Esophagus mucosa (tissue), 1 donor: ENCODE results near the gene RPS21. TPM values are rescaled to one million over a fixed set of nuclear protein-coding genes. Genes with fewer than 3 reads are reported as not detected.

Experiments
- ATAC-seq: fragments of 200-7000 bp; cut with Tn5 transposase; one replicate; pipeline ENCODE4 v1.9.1; 2020
- total RNA-seq: library from RNA; stranded (reverse); gene quantifications from one replicate; pipeline ENCODE4 v1.2.4, GENCODE V29; 2023
- donor health status: DM: yes; HTN: yes; CAD: no.

RPS21 gene
- total RNA-seq, 1 donor from 2014 or later: 1,745 TPM

DNA sequence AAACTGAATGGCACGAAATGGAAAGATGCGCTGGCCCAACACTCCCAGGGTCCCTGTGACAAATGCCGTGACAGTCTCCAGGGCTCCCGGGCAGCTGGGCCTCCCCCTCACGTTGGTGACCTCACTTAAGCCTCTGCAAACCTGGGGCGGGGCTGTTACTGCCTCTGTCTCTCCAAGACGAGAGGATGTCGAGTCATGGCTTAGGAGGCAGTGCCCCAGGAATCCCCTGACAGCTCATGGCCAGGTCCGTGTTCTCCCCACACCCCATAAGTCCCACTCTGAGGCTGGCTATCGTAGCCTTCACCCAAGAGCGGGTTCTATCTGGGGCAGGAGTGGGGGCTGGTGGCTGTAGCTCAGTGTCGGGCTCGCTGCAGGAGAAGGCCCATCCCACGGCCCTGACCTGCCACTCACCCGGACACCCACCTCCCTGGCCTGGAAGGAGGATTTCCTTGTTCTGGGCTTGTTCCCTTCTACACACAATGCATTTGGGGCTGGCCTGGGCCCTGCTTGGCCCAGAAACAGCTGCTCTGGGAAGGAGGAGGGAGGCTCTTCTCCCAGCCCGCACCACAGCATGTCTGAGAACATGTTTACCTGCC is 5.6 kb upstream of the RPS21 start:
- ATAC-seq: peak; percentile 60

DNA sequence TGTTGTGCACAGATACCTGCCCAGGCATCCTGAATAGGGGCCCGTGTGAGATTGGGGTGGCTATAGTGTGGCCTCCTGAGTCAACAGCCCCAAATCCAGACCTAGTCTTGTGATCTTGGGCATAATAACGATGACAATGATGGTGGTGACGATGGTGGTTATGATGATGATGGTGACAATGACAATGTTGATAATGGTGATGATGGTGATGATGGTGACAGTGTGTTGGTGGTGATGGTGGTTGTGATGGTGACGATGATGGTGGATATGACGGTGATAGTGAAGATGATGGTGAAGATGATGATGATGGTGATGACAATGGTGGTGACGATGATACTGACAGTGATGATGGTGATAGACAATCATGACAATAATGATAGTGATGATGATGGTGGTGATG is 5.1 kb upstream of the RPS21 start:
- no peak for ATAC-seq

DNA sequence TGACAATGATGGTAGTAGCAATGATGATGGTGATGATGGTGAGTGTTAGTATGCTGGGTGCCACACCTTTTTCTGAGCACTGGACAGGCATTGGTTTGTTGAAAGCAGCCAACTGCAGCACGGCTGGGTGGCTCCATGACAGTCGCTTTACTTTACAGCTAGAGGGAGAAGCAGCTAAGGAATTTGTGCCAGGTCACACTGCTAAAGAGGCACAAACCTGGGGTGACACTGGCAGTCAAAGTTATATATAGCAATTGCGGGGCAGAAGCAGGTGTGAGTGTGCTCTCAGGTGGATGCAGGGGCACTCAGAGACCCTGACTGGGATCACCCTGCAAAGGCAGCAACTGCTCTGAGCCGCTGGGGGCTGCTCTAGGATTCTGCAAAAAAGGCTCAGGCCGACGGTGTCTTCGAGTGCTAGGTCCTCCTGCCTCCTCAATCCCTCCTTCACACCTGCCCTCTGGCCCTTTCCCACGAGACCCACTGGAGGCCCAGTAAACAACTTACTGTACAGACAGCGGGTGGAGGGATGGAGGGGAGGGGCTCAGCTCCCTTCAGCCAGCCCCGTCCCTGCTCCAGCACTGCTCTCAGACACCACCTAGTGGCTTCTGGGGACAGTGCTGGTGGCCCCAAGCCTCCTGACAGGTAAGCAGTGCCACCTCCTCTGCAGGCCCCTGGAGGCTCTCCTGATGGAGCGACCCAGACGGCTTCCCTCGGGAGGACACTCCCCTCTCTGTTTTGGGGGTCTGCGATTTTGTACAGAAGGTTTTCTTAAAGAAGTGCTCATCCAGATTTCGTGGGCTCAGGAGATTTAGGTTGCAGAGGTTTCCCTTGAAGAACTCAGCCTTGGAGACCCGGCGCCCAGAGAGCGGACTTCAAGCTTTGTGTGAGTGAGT is 4.4 kb upstream of the RPS21 start:
- peak; percentile 45 for ATAC-seq

GRCh38 chr20:62387219-62387913 is 463 bp downstream of the RPS21 start:
- no peak for ATAC-seq

DNA sequence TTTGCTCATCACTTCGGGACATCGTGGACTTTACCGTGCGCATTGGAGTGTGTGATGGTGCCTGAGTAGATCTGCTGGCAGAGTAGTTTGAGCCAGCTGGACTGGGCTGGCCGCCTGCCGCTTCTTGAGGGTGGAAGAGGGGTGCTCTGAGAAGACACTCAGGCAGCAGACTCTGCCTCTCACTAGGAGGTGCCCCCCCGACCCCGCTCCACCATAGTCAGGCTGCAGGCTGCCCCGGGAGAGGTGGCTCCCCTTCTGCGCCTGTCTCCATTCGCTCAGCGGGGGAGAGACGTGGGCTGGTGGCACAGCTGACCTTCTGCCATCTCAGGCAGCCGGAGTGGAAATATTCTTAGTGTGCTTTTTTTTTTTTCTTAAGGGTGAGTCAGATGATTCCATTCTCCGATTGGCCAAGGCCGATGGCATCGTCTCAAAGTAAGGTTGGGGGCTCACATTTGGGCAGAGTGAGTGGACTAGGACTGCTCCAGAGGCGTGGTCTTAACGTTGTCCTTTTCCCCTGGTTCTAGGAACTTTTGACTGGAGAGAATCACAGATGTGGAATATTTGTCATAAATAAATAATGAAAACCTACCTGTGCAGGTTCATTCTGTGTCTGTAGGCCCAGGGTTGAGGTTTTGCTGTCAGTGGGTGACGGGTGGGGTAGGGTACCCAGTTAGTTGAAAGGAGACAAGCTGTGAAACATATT is 1.2 kb downstream of the RPS21 start:
- no peak for ATAC-seq

GRCh38 chr20:62388839-62389600 is 2.1 kb downstream of the RPS21 start:
- no peak for ATAC-seq

DNA sequence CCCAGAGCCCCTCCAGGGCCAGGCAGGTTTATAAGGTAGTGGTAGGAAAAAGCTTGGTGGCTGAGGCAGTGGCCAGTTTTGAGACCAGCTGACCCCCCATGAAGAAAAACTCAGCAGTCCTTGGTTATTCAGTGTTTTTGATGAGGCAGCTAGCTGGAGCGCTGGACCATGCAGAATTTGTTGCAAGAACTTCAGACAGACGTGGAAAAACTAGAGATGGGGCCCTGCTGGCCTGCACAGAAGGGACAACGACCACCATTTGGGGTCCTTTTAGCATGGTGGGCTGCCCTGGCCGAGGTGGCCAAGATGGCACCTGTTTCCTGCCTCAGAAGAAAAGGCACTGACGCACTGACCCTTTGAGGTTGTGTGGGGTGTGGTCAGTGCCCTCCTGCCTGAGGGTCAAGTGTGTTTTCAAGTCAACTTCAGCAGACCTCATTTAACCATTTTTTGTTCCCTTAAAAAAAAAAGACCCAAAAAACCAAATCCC is 2.7 kb downstream of the RPS21 start:
- no peak for ATAC-seq

DNA sequence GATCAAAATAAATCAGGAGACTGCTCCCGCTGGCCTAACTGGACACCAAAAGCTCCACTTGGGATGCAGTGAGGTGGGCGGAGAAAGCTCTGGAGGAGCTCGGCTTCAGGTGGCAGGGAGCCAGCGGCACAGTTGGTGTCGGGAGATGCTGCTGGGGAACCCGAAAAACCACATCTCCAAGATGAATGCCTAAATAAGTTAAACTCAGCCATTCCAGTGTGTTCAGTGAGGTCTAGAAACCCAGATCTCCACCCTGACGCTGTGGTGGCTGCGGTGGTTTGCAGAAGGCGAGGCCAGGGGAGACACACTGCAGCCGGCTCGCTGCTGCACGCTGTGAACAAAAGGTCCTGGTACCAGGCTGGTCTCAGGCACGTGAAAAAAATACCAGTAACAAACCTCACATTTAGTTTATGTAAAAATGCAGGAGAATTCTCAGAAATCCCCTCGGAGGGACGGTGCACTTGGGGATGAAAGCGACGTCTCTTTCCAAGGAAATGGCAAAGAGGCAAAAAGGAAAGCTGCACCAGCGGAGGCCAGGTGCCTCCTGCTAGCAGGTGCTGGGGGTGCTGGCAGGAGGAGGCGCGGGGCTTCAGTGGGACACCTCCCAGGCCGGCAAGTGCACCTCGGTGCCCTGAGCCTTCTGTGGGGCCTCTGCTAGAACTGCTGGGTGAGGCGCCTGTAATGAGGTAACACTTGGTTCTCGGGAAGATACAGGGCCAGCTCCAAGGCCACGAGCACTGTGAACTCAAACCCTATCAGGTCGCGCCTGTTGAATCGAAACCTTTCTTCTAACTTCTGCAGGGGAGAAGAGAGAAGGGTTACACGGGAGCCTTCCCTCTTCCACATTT is 3.6 kb downstream of the RPS21 start:
- no peak for ATAC-seq

GRCh38 chr20:62391165-62392076 is 4.5 kb downstream of the RPS21 start:
- no peak for ATAC-seq

DNA sequence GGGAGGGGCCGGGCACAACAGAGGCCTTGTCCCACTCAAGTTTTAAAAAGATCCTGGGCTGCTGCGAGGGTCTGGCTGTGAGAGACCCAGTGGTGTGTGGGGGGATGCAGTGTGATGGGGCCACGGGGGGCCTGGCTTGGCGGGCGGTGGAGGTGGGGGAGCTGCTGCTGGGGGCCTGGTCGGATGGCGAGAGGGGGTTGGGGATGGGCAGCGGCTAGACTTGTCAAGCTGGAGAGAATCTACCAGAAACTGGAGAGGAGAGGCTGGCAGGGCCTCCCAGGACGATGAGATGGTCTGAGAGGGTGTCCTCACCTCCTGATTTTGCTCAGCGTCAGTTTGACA is 5.1 kb downstream of the RPS21 start:
- no peak for ATAC-seq

DNA sequence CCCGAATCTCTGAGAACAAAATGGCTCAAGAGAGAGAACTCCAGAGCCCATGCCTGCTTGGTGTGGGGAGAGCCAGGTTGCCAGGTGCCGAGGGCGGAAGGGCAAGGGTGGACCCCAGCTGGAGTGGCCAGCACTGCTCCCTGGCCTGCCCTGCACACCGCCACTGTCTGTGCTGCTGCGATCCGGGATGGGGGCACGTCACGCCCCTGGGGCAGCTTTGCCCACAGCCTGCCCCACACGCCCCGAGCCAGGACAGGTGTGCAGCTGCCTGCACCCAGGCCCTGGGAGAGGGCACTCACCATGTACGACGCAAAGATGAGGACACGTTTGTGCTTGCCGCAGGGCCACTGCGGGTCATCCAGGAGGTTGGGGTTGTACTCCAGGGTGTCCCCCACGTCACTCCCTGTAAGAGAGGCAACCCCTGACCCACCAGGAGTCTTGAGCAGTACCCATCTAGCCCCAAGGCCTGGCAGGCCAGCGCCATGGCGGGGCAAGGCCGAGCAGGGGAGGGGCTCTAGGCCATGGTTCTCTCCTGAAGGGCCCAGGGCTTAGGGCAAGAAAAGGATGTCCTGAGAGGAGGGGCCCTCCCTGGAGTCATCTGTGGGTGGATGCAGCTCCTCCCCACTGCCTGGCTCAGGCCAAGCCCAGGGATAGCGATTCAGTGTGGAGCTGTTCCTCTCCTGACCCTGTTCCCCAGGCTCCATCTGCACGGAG is 5.9 kb downstream of the RPS21 start:
- no peak for ATAC-seq

DNA sequence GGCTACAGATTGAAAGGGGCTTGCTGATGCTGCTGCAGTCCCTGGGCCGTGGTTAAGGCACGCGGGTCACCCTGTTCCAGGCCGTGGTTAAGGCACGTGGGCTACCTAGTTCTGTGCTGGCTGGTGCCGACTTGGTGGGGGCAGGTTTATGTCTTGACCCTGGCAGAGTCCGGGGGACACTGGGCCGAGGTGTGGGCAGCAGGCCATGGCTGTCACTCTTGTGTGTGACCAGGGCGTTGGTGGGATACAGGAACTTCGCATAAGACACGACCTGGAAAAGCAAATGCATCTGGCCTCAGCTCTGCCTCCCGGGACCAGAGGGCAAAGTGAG is 6.4 kb downstream of the RPS21 start:
- ATAC-seq: no peak

GRCh38 chr20:62393830-62394229 is 6.9 kb downstream of the RPS21 start:
- no peak for ATAC-seq

DNA sequence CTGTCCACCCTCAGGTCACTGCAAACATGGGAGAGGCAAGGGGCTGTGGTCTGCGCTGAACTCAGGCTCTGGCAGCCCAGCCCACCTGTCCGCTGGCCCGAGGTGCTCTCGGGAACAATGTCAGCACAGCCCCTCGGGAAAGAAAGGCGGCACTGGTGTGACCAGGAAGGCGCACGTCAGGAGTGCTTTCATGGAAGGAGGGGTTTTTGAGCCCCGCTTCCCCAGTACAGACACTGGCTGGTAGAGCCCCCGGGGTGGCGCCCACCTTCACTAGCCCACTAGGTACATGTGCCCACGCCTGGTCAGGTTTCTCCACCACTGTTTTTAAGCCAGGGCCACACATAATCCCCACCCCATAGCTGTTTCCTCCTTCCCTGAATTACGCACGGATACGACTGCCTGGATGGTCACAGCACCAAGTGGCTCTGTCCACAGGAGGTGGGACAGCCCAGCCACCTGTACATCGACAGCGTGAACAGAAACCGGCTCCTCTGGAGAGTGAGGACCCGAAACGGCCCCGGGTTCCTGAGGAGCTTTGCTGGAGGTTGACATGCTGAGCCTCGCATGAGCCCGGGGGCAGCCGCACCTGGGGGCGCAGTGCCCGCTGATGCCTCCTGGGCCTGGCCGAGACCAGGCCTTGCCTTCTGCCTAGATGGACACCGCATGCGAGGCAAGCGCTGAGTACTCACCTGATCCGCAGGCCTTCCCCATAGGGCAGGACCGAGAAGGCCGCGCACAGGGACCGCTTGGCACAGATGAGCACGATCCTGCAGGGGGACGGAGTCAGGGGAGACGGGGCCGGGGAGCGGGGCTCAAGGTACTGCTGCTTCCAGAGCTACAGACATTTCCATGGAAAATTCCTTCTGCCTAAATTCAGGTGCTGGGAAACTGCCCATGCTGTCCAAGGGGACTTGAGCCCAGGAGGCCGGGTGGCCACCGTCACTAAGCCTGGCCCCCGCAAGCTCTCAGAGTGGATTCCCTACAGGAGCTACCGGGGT is 7.6 kb downstream of the RPS21 start:
- ATAC-seq: no peak

DNA sequence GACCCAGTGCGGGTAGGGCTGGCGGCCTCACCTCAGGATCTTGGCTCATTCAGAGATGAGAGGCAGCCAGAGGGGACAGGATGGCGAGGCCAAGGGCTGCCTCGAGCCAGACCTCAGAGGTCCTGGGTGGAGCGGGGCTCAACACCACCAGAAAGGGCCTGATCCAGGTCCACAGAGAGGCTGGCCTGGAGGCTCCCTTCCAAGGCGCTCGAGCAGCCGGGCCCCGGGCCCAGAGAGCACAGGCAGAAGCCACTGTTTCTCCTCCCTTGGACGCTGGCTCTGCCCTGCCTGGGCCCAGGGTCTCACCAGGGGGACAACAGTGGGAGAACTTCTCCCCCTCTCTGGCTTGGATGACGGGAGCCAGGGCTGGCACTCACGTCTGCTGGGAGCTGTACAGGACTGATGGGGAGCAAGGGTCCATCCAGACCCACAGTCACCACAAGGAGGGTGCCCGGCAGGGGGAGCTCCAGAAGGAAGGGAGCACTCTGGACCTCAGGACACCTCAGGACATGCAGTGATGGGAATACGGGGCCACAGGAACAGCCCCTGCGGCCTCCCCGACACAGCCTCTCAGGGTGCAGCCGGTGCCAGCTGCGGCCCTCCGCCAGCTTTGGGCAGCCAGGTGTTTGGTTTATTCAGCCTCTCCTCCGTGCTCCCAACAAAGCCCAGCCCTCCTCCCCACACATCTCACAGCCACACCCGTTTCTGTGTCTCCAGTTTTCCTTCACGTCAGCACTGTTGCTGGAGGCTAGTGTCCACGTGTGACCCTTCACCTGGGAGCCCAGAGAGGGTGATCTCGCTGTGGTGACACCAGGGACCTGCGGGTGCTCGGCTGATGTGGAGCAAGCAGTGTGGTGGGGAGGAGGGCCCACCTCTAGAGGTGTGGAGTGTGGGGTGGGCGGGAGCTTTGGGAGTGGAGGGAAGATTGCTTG is 8.7 kb downstream of the RPS21 start:
- ATAC-seq: peak; percentile 3

- ATAC-seq: no peak
These were observed 9.7 kb downstream of the RPS21 start for GRCh38 chr20:62396367-62397239.
